B cell (primary cell): ENCODE results near the gene ABCG2. TPM values are rescaled to one million over a fixed set of nuclear protein-coding genes. Genes with fewer than 3 reads are reported as not detected.

Source experiments
- ATAC-seq: fragments of 200-7000 bp; cut with Tn5 transposase; one replicate; pipeline ENCODE4 v1.10.0; 2021; ENCODE audit warnings: low read depth, mild to moderate bottlenecking, moderate number of reproducible peaks, moderate library complexity
- CTCF ChIA-PET: fragments of 350-600 bp; sonication (Branson Sonifier 250); formaldehyde crosslinking; loops from one replicate; lab custom pipeline; 2021; ENCODE audit warnings: antibody characterized with exemption, inconsistent platforms; lab: Charles Lee
- POLR2A ChIA-PET: fragments of 350-600 bp; sonication (Branson Sonifier 250); formaldehyde crosslinking; loops from one replicate; lab custom pipeline; 2021; ENCODE audit warnings: antibody characterized with exemption; lab: Charles Lee
- DNase-seq: peaks from one replicate; pipeline ENCODE4 v3.0.0; 2013
- H2AFZ ChIP-seq: 2 replicates; pipeline ENCODE4 v1.6.1; 2012; ENCODE audit warnings: mild to moderate bottlenecking, low read depth, low read length; ENCODE audit not compliant: insufficient read depth, poor library complexity, severe bottlenecking
- H3K27ac ChIP-seq, 2 donors: 1 replicate in 1 of 2; 2 replicates in 1 of 2; pipeline ENCODE4 v1.5.1; 2012 to 2013; ENCODE audit warnings: low read length in 2 of 2, mild to moderate bottlenecking in 2 of 2, moderate library complexity in 1 of 2
- H3K27me3 ChIP-seq, 4 experiments: fragments of 200-600 bp in 1 of 4; sonication (generic) in 1 of 4; replicated peaks in 1 of 4; 1 replicate in 2 of 4; 2 replicates in 2 of 4; pipeline versions ENCODE4 v1.6.1 to v1.7.0; 2013 to 2016; ENCODE audit warnings: low read length in 3 of 4, mild to moderate bottlenecking in 2 of 4, mixed read lengths in 1 of 4, moderate library complexity in 1 of 4; ENCODE audit not compliant: insufficient read depth in 4 of 4, control insufficient read depth in 3 of 4; ENCODE audit errors: control extremely low read depth in 1 of 4
- H3K36me3 ChIP-seq, 2 experiments: replicated peaks in 1 of 2; 1 replicate in 1 of 2; 2 replicates in 1 of 2; pipeline versions ENCODE4 v1.6.1 to v1.7.1; 2013; ENCODE audit warnings: low read length in 1 of 2; ENCODE audit not compliant: insufficient read depth in 2 of 2, control insufficient read depth in 1 of 2; ENCODE audit errors: control extremely low read depth in 1 of 2, extremely low read depth in 1 of 2
- H3K4me1 ChIP-seq, 2 donors: fragments of 200-600 bp in 1 of 2; sonication (generic) in 1 of 2; 1 replicate in 1 of 2; 2 replicates in 1 of 2; pipeline versions ENCODE4 v1.5.1 to v1.6.1; 2013 to 2017; ENCODE audit warnings: low read length in 2 of 2; ENCODE audit not compliant: control insufficient read depth in 2 of 2, insufficient read depth in 2 of 2
- H3K4me2 ChIP-seq: replicated peaks from 2 replicates; pipeline ENCODE3; 2012; ENCODE audit warnings: mild to moderate bottlenecking, low read depth, low read length; ENCODE audit not compliant: poor library complexity, severe bottlenecking
- H3K4me3 ChIP-seq, 5 experiments: fragments of 200-600 bp in 1 of 5; sonication (generic) in 1 of 5; 1 replicate in 3 of 5; 2 replicates in 2 of 5; pipeline versions ENCODE4 v1.5.1 to v1.7.0; 2011 to 2016; ENCODE audit warnings: low read length in 4 of 5, mild to moderate bottlenecking in 4 of 5, low read depth in 2 of 5, control low read depth in 1 of 5, moderate library complexity in 1 of 5; ENCODE audit not compliant: insufficient read depth in 1 of 5; ENCODE audit errors: control extremely low read depth in 1 of 5, extremely low read depth in 1 of 5
- H3K79me2 ChIP-seq: fragments of 200-600 bp; sonication (generic); one replicate; pipeline ENCODE4 v1.6.0; 2016; ENCODE audit warnings: low read length; ENCODE audit not compliant: control insufficient read depth, insufficient read depth
- H3K9ac ChIP-seq: fragments of 200-600 bp; sonication (generic); 2 replicates; pipeline ENCODE4 v1.6.1; 2017; ENCODE audit warnings: mild to moderate bottlenecking, low read length, moderate library complexity
- H3K9me3 ChIP-seq, 3 donors: one replicate each; pipeline versions ENCODE4 v1.6.1 to v1.7.1; 2013; ENCODE audit warnings: low read length in 2 of 3; ENCODE audit not compliant: control insufficient read depth in 2 of 3, insufficient read depth in 1 of 3; ENCODE audit errors: control extremely low read depth in 1 of 3
- H4K20me1 ChIP-seq: 2 replicates; pipeline ENCODE4 v1.6.0; 2012; ENCODE audit warnings: mild to moderate bottlenecking, low read length; ENCODE audit not compliant: insufficient read depth, control insufficient read depth, poor library complexity, severe bottlenecking
- H3K27ac Mint-ChIP-seq: one replicate; pipeline ENCODE4 v1.8.0; 2021; ENCODE audit warnings: mixed read lengths
- H3K27me3 Mint-ChIP-seq: one replicate; pipeline ENCODE4 v1.8.0; 2021; ENCODE audit warnings: mixed read lengths
- H3K4me1 Mint-ChIP-seq: one replicate; pipeline ENCODE4 v1.8.0; 2021; ENCODE audit warnings: mixed read lengths
- H3K4me3 Mint-ChIP-seq: one replicate; pipeline ENCODE4 v1.8.0; 2021; ENCODE audit warnings: mixed read lengths
- H3K9me3 Mint-ChIP-seq: one replicate; pipeline ENCODE4 v1.8.0; 2022; ENCODE audit warnings: mixed read lengths; ENCODE audit not compliant: insufficient read depth
- CTCF ChIP-seq: fragments of 200-600 bp; IDR thresholded peaks from one replicate; pipeline ENCODE4 v1.8.0; 2022; ENCODE audit warnings: antibody characterized with exemption, mild to moderate bottlenecking
- EZH2 ChIP-seq: IDR thresholded peaks from 2 replicates; pipeline ENCODE4 v1.6.1; 2012; ENCODE audit warnings: borderline replicate concordance, low read depth, mild to moderate bottlenecking, moderate library complexity, low read length; ENCODE audit not compliant: insufficient read depth, poor library complexity, severe bottlenecking
- WGBS: methylation state at CpG from one replicate; pipeline ENCODE4 v1.1.5; 2013; ENCODE audit warnings: missing lambda C conversion rate; ENCODE audit not compliant: insufficient coverage; 5-methylcytosine and 5-hydroxymethylcytosine counted together
- intact Hi-C: fragments of 100-400 bp; cut with micrococcal nuclease; formaldehyde crosslinking; loops from one replicate; pipeline ENCODE4 v1.10.0; 2022
- polyA plus RNA-seq: library from polyadenylated mRNA; depleted of rRNA; stranded (reverse); fragments of >200 nt; gene quantifications from 2 replicates; pipeline ENCODE4 v1.2.3, GENCODE V29; 2012
- total RNA-seq, 2 donors: library from RNA; stranded (reverse); fragments of 120-200 nt in 1 of 2; gene quantifications; 1 replicate in 1 of 2; 2 replicates in 1 of 2; pipeline versions ENCODE4 v1.2.3 to v1.2.4, GENCODE V29; 2013 to 2022

The ABCG2 gene
- total and polyA plus RNA-seq, 2 donors (not counting 1 experiment from before 2014, with no cell fraction given) = 0.01 TPM; not detected in 1

DNA sequence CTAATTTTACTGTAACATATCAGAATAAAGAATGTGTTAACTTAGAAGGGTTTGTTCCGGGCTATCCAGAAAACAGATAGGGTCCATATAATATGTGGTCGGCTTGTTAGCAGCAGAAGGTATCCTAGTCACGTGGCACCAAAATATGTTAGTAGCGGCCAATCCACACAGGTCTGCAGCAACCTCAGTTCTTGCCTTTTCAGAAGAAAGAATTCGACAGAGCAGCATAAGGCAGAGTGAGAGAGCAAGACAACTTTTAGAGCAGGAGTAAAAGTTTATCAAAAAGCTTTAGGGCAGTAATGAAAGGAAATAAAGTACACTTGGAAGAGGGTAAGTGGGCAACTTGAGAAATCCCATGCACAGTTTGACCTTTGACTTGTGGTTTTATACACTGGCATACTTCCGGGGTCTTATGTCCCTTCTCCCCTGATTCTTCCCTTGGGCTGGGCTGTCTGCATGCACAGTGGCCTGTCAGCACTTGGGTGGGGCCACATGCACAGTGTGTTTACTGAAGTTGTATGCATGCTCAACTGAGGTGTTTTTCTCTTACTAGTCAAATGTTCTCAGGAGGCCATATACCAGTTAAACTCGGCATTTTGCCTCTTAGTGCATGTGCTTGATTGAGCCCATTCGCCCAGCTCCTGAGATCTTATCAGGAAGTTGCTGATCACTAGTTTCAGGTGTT is 37.0 kb upstream of the ABCG2 start:
- Mint-ChIP-seq H3K4me3 (no peak overlapping the region), H3K27ac (no peak overlapping the region), H3K9me3 (no peaks in the 10 kb centered on the region), H3K27me3 (no peaks in the 10 kb centered on the region), H3K4me1 (no peaks in the 10 kb centered on the region)
- ChIA-PET POLR2A (no interaction called here), CTCF (interaction anchor here (0.7 kb wide), 1 partner anchor 15 kb away, joined by 3 read pairs; no protein-coding TSS in a partner anchor)
- Histone ChIP-seq H3K9me3 (no peaks in the 10 kb centered on the region), H3K4me3 (no peak overlapping the region), H3K27ac (no peak overlapping the region), H3K27me3 (no peaks in the 10 kb centered on the region), H4K20me1 (no peaks in the 10 kb centered on the region), H3K9ac (no peak overlapping the region), H3K79me2 (no peaks in the 10 kb centered on the region), H3K36me3 (no peaks in the 10 kb centered on the region), H3K4me2 (no peak overlapping the region), H2AFZ (no peak overlapping the region), H3K4me1 (no peaks in the 10 kb centered on the region)
- WGBS = 94% methylated on average over 6 of the region's 8 CpGs
- no peak for DNase-seq
- TF ChIP-seq CTCF = no peak
- TF ChIP-seq EZH2 = no peak
- intact Hi-C loops = no loop called here
- ATAC-seq = no peak

GRCh38 chr4:88191404-88191803 is 33.0 kb upstream of the ABCG2 start:
- Histone ChIP-seq H3K9ac (no peak overlapping the region), H4K20me1 (no peaks in the 10 kb centered on the region), H3K9me3 (no peaks in the 10 kb centered on the region), H3K36me3 (no peaks in the 10 kb centered on the region), H3K27me3 (no peaks in the 10 kb centered on the region), H3K27ac (no peak overlapping the region), H3K4me1 (no peaks in the 10 kb centered on the region), H2AFZ (no peak overlapping the region), H3K4me2 (no peak overlapping the region), H3K4me3 (no peak overlapping the region), H3K79me2 (no peaks in the 10 kb centered on the region)
- Mint-ChIP-seq H3K9me3 (no peaks in the 10 kb centered on the region), H3K4me1 (no peaks in the 10 kb centered on the region), H3K4me3 (no peak overlapping the region), H3K27me3 (no peaks in the 10 kb centered on the region), H3K27ac (no peak overlapping the region)
- TF ChIP-seq EZH2 = no peak
- no peak for TF ChIP-seq CTCF
- intact Hi-C loops = no loop called here
- DNase-seq = no peak
- ChIA-PET POLR2A (no interaction called here), CTCF (interaction anchor here (1.1 kb wide), 1 partner anchor 20 kb away, joined by 3 read pairs; no protein-coding TSS in a partner anchor)
- no CpG with 5 or more reads among the region's 3 CpGs for WGBS
- ATAC-seq = no peak
